Naive thymus-derived CD4-positive, alpha-beta T cell (primary cell): ENCODE measurements around the gene CAPN9. TPM values are rescaled to one million over a fixed set of nuclear protein-coding genes. Genes with fewer than 3 reads are reported as not detected.

Source experiments
- ATAC-seq: fragments of 150-1000 bp; cut with Tn5 transposase; 2 replicates; pipeline ENCODE4 v1.10.0; 2021; ENCODE audit warnings: mild to moderate bottlenecking, moderate library complexity
- CTCF ChIA-PET: fragments of 350-600 bp; sonication (Branson Sonifier 250); formaldehyde crosslinking; loops from one replicate; lab custom pipeline; 2021; ENCODE audit warnings: antibody characterized with exemption; lab: Charles Lee
- POLR2A ChIA-PET: fragments of 350-600 bp; sonication (Branson Sonifier 250); formaldehyde crosslinking; loops from one replicate; lab custom pipeline; 2021; ENCODE audit warnings: antibody characterized with exemption, inconsistent platforms; lab: Charles Lee
- DNase-seq, 9 donors: peaks; one replicate each; pipeline versions ENCODE4 v3.0.0 to v3.0.0-alpha.2; 2020 to 2022; ENCODE audit warnings: mixed read lengths in 1 of 9
- H3K27ac ChIP-seq: one replicate; pipeline ENCODE4 v1.7.0; 2013; ENCODE audit warnings: mild to moderate bottlenecking, low read depth, low read length, moderate library complexity
- H3K27me3 ChIP-seq, 2 donors: one replicate each; pipeline ENCODE4 v1.7.0; 2013; ENCODE audit warnings: low read length in 2 of 2, mild to moderate bottlenecking in 2 of 2, moderate library complexity in 2 of 2; ENCODE audit not compliant: control insufficient read depth in 2 of 2, insufficient read depth in 2 of 2
- H3K36me3 ChIP-seq, 3 experiments: 1 replicate in 2 of 3; 2 replicates in 1 of 3; pipeline ENCODE4 v1.7.0; 2013; ENCODE audit warnings: low read length in 3 of 3, mild to moderate bottlenecking in 3 of 3, moderate library complexity in 1 of 3; ENCODE audit not compliant: insufficient read depth in 3 of 3, control insufficient read depth in 2 of 3
- H3K4me1 ChIP-seq, 2 donors: one replicate each; pipeline ENCODE4 v1.7.0; 2013; ENCODE audit warnings: low read length in 2 of 2, mild to moderate bottlenecking in 2 of 2, moderate library complexity in 1 of 2; ENCODE audit not compliant: control insufficient read depth in 2 of 2, insufficient read depth in 2 of 2
- H3K4me3 ChIP-seq: 2 replicates; pipeline ENCODE4 v1.7.0; 2013; ENCODE audit warnings: mild to moderate bottlenecking, low read length
- H3K9me3 ChIP-seq, 3 experiments: 1 replicate in 2 of 3; 2 replicates in 1 of 3; pipeline ENCODE4 v1.7.0; 2013; ENCODE audit warnings: low read length in 3 of 3; ENCODE audit not compliant: control insufficient read depth in 2 of 3
- H3K27ac Mint-ChIP-seq, 9 donors: one replicate each; pipeline ENCODE4 v1.8.0; 2020 to 2022; ENCODE audit warnings: mixed read lengths in 9 of 9, mild to moderate bottlenecking in 8 of 9, moderate library complexity in 5 of 9, inconsistent platforms in 2 of 9
- H3K27me3 Mint-ChIP-seq, 5 donors: one replicate each; pipeline ENCODE4 v1.8.0; 2021 to 2022; ENCODE audit warnings: mixed read lengths in 5 of 5, mild to moderate bottlenecking in 1 of 5
- H3K36me3 Mint-ChIP-seq, 5 donors: one replicate each; pipeline ENCODE4 v1.8.0; 2020 to 2022; ENCODE audit warnings: mixed read lengths in 5 of 5, mild to moderate bottlenecking in 3 of 5, inconsistent platforms in 1 of 5
- H3K4me1 Mint-ChIP-seq, 7 donors: one replicate each; pipeline ENCODE4 v1.8.0; 2020 to 2022; ENCODE audit warnings: mixed read lengths in 7 of 7, mild to moderate bottlenecking in 3 of 7, inconsistent platforms in 1 of 7
- H3K4me3 Mint-ChIP-seq, 10 donors: one replicate each; pipeline ENCODE4 v1.8.0; 2020 to 2022; ENCODE audit warnings: mild to moderate bottlenecking in 10 of 10, mixed read lengths in 10 of 10, moderate library complexity in 6 of 10, inconsistent platforms in 2 of 10
- H3K9me3 Mint-ChIP-seq, 11 donors: one replicate each; pipeline ENCODE4 v1.8.0; 2020 to 2022; ENCODE audit warnings: mixed read lengths in 11 of 11, mild to moderate bottlenecking in 4 of 11, inconsistent platforms in 1 of 11, moderate library complexity in 1 of 11
- intact Hi-C, 2 donors: fragments of 100-400 bp; cut with micrococcal nuclease; formaldehyde crosslinking; loops; one replicate each; pipeline ENCODE4 v1.15.1; 2023
- polyA plus RNA-seq, 2 donors: library from polyadenylated mRNA; unstranded; fragments of 300-500 nt; fragmentation: Illumina TruSeq; gene quantifications; one replicate each; pipeline ENCODE4 v1.2.3, GENCODE V29; 2021
- total RNA-seq, 6 experiments: library from RNA in 5 of 6; stranded (reverse) in 5 of 6; gene quantifications; 1 replicate in 5 of 6; 2 replicates in 1 of 6; pipeline ENCODE4 v1.2.3 and lab custom pipeline; 2021 to 2026

The CAPN9 gene
- total and polyA plus RNA-seq, 7 experiments from 2014 or later = 0.12 TPM; not detected in 6

- intact Hi-C loops = no loop called here
- H3K4me3 Mint-ChIP-seq = no peak overlapping the region
- no peak for ATAC-seq
- H3K36me3 Mint-ChIP-seq = no peaks in the 10 kb centered on the region
- Histone ChIP-seq H3K36me3 (no peaks in the 10 kb centered on the region), H3K27me3 (no peaks in the 10 kb centered on the region), H3K27ac (no peak overlapping the region), H3K4me1 (no peaks in the 10 kb centered on the region), H3K9me3 (no peaks in the 10 kb centered on the region), H3K4me3 (no peak overlapping the region)
- ChIA-PET CTCF (no interaction called here), POLR2A (no interaction called here)
- H3K4me1 Mint-ChIP-seq = no peaks in the 10 kb centered on the region
- H3K9me3 Mint-ChIP-seq = peaks cover 0 to 3% (median 0%) of the 10 kb centered on the region in 11 donors
- H3K27me3 Mint-ChIP-seq = peaks cover 8 to 46% (median 18%) of the 10 kb centered on the region in 5 donors
- no peak for DNase-seq
- H3K27ac Mint-ChIP-seq = no peak overlapping the region
These were observed 47.9 kb downstream of the CAPN9 start for GRCh38 chr1:230794871-230795605.

DNA sequence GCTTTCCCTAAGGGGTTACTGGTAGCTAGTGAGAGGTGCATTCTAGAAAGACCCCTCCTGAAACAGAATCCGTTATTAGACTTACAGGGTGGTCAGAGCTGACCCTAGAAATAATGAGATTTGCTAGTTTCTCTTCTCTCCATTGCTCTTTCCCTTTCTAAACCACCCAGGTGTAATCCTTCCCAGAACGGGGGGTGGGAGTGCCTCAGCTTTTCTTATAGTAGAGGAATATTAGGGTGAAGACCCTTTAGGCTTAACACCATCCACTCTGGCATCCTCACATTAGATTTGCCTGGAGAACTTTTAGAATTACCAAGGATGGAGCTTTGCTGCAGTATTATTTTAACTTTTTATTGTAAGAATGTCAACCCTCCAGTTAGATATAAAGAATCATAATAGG lies 49.4 kb downstream of the CAPN9 start:
- Mint-ChIP-seq H3K27ac (no peak overlapping the region), H3K4me3 (no peak overlapping the region), H3K9me3 (peaks cover 0 to 3% (median 0%) of the 10 kb centered on the region in 11 donors), H3K27me3 (peaks cover 6 to 51% (median 19%) of the 10 kb centered on the region in 5 donors), H3K4me1 (no peaks in the 10 kb centered on the region), H3K36me3 (no peaks in the 10 kb centered on the region)
- intact Hi-C loops = loop anchor here in 1 of 2 donors (2.0 kb wide), 1 partner anchor 182 kb away; the partner anchor contains the start of genes ARV1 and TTC13
- ATAC-seq (no peak), DNase-seq (no peak)
- Histone ChIP-seq H3K9me3 (no peaks in the 10 kb centered on the region), H3K36me3 (no peaks in the 10 kb centered on the region), H3K27me3 (no peaks in the 10 kb centered on the region), H3K4me1 (no peaks in the 10 kb centered on the region), H3K27ac (no peak overlapping the region), H3K4me3 (no peak overlapping the region)
- ChIA-PET POLR2A (no interaction called here), CTCF (no interaction called here)

- Mint-ChIP-seq H3K4me1 (no peaks in the 10 kb centered on the region), H3K36me3 (peaks cover 0 to 4% (median 0%) of the 10 kb centered on the region in 5 donors), H3K9me3 (peaks cover 0 to 3% (median 0%) of the 10 kb centered on the region in 11 donors), H3K27ac (no peak overlapping the region), H3K4me3 (no peak overlapping the region), H3K27me3 (peaks cover 4 to 47% (median 16%) of the 10 kb centered on the region in 5 donors)
- Histone ChIP-seq H3K27ac (no peak overlapping the region), H3K36me3 (no peaks in the 10 kb centered on the region), H3K9me3 (no peaks in the 10 kb centered on the region), H3K4me3 (no peak overlapping the region), H3K27me3 (no peaks in the 10 kb centered on the region), H3K4me1 (no peaks in the 10 kb centered on the region)
- DNase-seq = no peak
- POLR2A ChIA-PET = no interaction called here
- intact Hi-C loops = loop anchor here in 1 of 2 donors (2.0 kb wide), 1 partner anchor 181 kb away; the partner anchor contains the start of genes ARV1 and TTC13
- no peak for ATAC-seq
- CTCF ChIA-PET = no interaction called here
These were observed 50.3 kb downstream of the CAPN9 start for GRCh38 chr1:230797376-230797920.

GRCh38 chr1:230797942-230798365 lies 50.8 kb downstream of the CAPN9 start:
- intact Hi-C loops = loop anchor here (1.0 to 2.0 kb wide), 2 partner anchors 181 to 413 kb away; partner anchors contain the start of genes ARV1 (in 1 of the 2) and TTC13 (in 1 of the 2)
- ATAC-seq (no peak), DNase-seq (peak in 1 of 9 donors; percentile 2)
- no peak overlapping the region for H3K4me3 Mint-ChIP-seq
- Histone ChIP-seq H3K9me3 (no peaks in the 10 kb centered on the region), H3K4me1 (no peaks in the 10 kb centered on the region), H3K36me3 (no peaks in the 10 kb centered on the region), H3K27ac (no peak overlapping the region), H3K4me3 (no peak overlapping the region), H3K27me3 (no peaks in the 10 kb centered on the region)
- H3K9me3 Mint-ChIP-seq = peaks cover 0 to 3% (median 0%) of the 10 kb centered on the region in 11 donors
- CTCF ChIA-PET = interaction anchor here (0.6 kb wide), 1 partner anchor 181 kb away, joined by 3 read pairs; no protein-coding TSS in a partner anchor
- peaks cover 0 to 4% (median 0%) of the 10 kb centered on the region in 5 donors for H3K36me3 Mint-ChIP-seq
- H3K4me1 Mint-ChIP-seq = no peaks in the 10 kb centered on the region
- POLR2A ChIA-PET = no interaction called here
- no peak overlapping the region for H3K27ac Mint-ChIP-seq
- peaks cover 4 to 42% (median 16%) of the 10 kb centered on the region in 5 donors for H3K27me3 Mint-ChIP-seq

DNA sequence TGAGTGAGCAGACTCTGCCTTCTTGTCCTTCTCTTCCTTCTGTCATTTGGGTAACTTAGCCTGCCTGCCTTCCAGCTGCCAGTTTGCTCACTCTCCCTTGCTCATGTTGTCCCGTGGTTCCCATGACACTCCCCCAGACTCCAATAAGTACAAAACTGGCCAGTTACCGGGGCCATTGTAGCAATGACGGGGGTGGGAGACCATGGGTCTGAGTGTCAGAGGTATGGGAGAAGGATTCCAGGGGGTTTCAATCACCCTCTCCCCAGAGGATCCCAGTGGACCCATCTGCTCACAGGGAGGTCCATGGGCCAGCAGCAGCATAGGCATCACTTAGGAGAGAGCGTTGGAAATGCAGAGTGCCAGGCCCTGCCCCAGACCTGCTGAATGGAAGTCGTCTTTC lies 51.3 kb downstream of the CAPN9 start:
- H3K4me3 Mint-ChIP-seq = no peak overlapping the region

GRCh38 chr1:230800891-230801840 lies 54.0 kb downstream of the CAPN9 start:
- no peak for DNase-seq
- intact Hi-C loops = no loop called here
- ATAC-seq = no peak
- no peak overlapping the region for H3K4me3 ChIP-seq
- no peak overlapping the region for H3K27ac Mint-ChIP-seq
- H3K4me3 Mint-ChIP-seq = no peak overlapping the region
- no peaks in the 10 kb centered on the region for H3K4me1 ChIP-seq
- H3K27me3 ChIP-seq = no peaks in the 10 kb centered on the region
- H3K36me3 Mint-ChIP-seq = peaks cover 0 to 4% (median 0%) of the 10 kb centered on the region in 5 donors
- H3K27ac ChIP-seq = no peak overlapping the region
- H3K36me3 ChIP-seq = no peaks in the 10 kb centered on the region
- peaks cover 4 to 35% (median 15%) of the 10 kb centered on the region in 5 donors for H3K27me3 Mint-ChIP-seq
- peaks cover 0 to 6% (median 0%) of the 10 kb centered on the region in 11 donors for H3K9me3 Mint-ChIP-seq
- H3K9me3 ChIP-seq = no peaks in the 10 kb centered on the region
- POLR2A ChIA-PET = no interaction called here
- CTCF ChIA-PET = no interaction called here
- no peaks in the 10 kb centered on the region for H3K4me1 Mint-ChIP-seq

More for the DNA sequence above, 51.3 kb downstream of the CAPN9 start:
- ATAC-seq (no peak), DNase-seq (no peak)
- H3K27ac ChIP-seq = no peak overlapping the region
- CTCF ChIA-PET = interaction anchor here (0.6 kb wide), 1 partner anchor 181 kb away, joined by 3 read pairs; no protein-coding TSS in a partner anchor
- no peaks in the 10 kb centered on the region for H3K36me3 ChIP-seq
- intact Hi-C loops = loop anchor here in 1 of 2 donors (1.0 kb wide), 1 partner anchor 413 kb away; no protein-coding TSS in a partner anchor
- Mint-ChIP-seq H3K36me3 (peaks cover 0 to 4% (median 0%) of the 10 kb centered on the region in 5 donors), H3K4me1 (no peaks in the 10 kb centered on the region), H3K9me3 (peaks cover 0 to 3% (median 0%) of the 10 kb centered on the region in 11 donors), H3K27ac (no peak overlapping the region), H3K27me3 (peaks cover 4 to 37% (median 16%) of the 10 kb centered on the region in 5 donors)
- H3K4me1 ChIP-seq = no peaks in the 10 kb centered on the region
- no peak overlapping the region for H3K4me3 ChIP-seq
- H3K9me3 ChIP-seq = no peaks in the 10 kb centered on the region
- POLR2A ChIA-PET = no interaction called here
- no peaks in the 10 kb centered on the region for H3K27me3 ChIP-seq
